Measurements from ENCODE around the gene CTAGE1. TPM values are rescaled to one million over a fixed set of nuclear protein-coding genes. Genes with fewer than 3 reads are reported as not detected.

Gene CTAGE1
- total and polyA plus RNA-seq, 10 of the 15 experiments (the other 5 are each of a cell fraction or from before 2014, with no cell fraction given): 0.01 TPM; not detected in 9

DNA sequence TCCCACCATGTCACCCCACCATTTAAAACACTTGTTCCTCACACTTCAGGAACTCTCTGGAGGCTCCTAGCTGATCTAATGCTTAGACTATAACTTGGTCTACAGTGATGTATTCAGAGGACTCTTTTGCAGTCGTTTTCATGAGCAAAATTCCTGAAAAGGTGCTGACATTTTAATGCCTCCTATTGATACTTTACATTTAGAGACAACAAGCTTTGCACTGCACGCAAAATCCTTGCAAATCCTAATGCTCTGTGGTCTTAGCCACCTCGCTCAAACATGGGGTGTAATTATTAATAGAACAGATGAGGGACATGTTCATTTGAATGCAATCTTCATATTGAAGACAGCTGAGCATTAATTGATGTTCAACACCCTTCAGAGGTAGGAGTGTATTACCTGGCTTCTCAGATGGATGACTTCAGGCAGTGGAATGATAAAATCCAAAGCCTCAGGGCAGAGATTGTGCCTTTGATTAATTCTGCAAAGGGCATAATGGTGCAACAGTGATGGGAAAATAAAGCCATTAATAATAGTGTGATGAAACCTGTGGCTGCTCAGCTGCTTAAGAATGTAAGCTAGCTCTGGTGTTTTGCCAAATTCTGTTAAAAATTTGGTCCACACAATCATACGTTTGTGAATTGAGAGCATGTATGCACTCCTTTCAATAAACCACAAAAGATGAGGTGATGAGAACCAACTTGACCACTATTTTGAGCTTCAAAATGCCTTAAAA is 5.4 kb downstream of the CTAGE1 start:
- BruUV-seq (replicated peaks): no TSS peak
- TF ChIP-seq, protein P1, sequence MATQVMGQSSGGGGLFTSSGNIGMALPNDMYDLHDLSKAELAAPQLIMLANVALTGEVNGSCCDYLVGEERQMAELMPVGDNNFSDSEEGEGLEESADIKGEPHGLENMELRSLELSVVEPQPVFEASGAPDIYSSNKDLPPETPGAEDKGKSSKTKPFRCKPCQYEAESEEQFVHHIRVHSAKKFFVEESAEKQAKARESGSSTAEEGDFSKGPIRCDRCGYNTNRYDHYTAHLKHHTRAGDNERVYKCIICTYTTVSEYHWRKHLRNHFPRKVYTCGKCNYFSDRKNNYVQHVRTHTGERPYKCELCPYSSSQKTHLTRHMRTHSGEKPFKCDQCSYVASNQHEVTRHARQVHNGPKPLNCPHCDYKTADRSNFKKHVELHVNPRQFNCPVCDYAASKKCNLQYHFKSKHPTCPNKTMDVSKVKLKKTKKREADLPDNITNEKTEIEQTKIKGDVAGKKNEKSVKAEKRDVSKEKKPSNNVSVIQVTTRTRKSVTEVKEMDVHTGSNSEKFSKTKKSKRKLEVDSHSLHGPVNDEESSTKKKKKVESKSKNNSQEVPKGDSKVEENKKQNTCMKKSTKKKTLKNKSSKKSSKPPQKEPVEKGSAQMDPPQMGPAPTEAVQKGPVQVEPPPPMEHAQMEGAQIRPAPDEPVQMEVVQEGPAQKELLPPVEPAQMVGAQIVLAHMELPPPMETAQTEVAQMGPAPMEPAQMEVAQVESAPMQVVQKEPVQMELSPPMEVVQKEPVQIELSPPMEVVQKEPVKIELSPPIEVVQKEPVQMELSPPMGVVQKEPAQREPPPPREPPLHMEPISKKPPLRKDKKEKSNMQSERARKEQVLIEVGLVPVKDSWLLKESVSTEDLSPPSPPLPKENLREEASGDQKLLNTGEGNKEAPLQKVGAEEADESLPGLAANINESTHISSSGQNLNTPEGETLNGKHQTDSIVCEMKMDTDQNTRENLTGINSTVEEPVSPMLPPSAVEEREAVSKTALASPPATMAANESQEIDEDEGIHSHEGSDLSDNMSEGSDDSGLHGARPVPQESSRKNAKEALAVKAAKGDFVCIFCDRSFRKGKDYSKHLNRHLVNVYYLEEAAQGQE (IDR thresholded peaks at IDR 0.05; ENCODE audit: low read depth, low read length): no peak
- TF ChIP-seq DPF2 (IDR thresholded peaks at IDR 0.05) (no peak), TAF1 (IDR thresholded peaks at IDR 0.05; ENCODE audit: borderline replicate concordance, low read depth, low read length) (no peak)
- Histone ChIP-seq H3K4me2 (ENCODE audit: control insufficient read depth, insufficient read depth) (no peak overlapping the region), H3K27me3 (replicated peaks in 1 of 2; ENCODE audit: control insufficient read depth in 2 of 2, insufficient read depth in 2 of 2, low read length in 1 of 2) (no peaks in the 10 kb centered on the region), H2AFZ (ENCODE audit: control insufficient read depth, low read depth, low read length) (no peak overlapping the region), H3K9me3 (replicated peaks; ENCODE audit: control insufficient read depth, insufficient read depth, low read length) (no peaks in the 10 kb centered on the region), H3K27ac (ENCODE audit: control insufficient read depth, insufficient read depth) (no peak overlapping the region), H3K79me2 (ENCODE audit: control insufficient read depth, insufficient read depth, low read length) (no peaks in the 10 kb centered on the region), H3K4me1 (ENCODE audit: control insufficient read depth, insufficient read depth, low read length) (no peaks in the 10 kb centered on the region), H3K4me3 (no peak overlapping the region), H3K36me3 (ENCODE audit: control insufficient read depth in 2 of 2, insufficient read depth in 2 of 2, low read length in 1 of 2) (no peaks in the 10 kb centered on the region), H3K9ac (ENCODE audit: control insufficient read depth, insufficient read depth, low read length) (no peak overlapping the region), H4K20me1 (ENCODE audit: control insufficient read depth, insufficient read depth) (no peaks in the 10 kb centered on the region)
- SMC1A ChIA-PET (ENCODE audit: uncharacterized antibody, unreplicated experiment): no interaction called here
- FAIRE-seq (no peak), ATAC-seq (no peak), DNase-seq (ENCODE audit: low read depth, low spot score) (no peak)
- CTCF ChIA-PET: interaction anchor here (0.9 kb wide), 1 partner anchor 56 kb away, joined by 3 read pairs; no protein-coding TSS in a partner anchor
- in situ Hi-C loops (cut with MboI) (no loop called here), intact Hi-C loops (cut with micrococcal nuclease; ENCODE audit: unreplicated experiment) (no loop called here)
- POLR2A ChIA-PET: no interaction called here
- RAD21 ChIA-PET (ENCODE audit: unreplicated experiment): no interaction called here
- WGBS (ENCODE audit: insufficient coverage, insufficient replicate concordance, low lambda C conversion rate, missing lambda C conversion rate): 0% methylated on average over 4 of the region's 4 CpGs

Measured in GM12878 (cell line).